Esophagus (tissue), 2 donors: ENCODE data around the gene PANK4. TPM values are rescaled to one million over a fixed set of nuclear protein-coding genes. Genes with fewer than 3 reads are reported as not detected.

ENCODE experiments used
- H3K27ac ChIP-seq, 2 donors: one replicate each; pipeline ENCODE4 v1.5.1; 2013; ENCODE audit warnings: low read depth in 2 of 2, mild to moderate bottlenecking in 2 of 2, inconsistent platforms in 1 of 2, low read length in 1 of 2, moderate library complexity in 1 of 2
- H3K27me3 ChIP-seq, 2 donors: one replicate each; pipeline ENCODE4 v1.6.1; 2013; ENCODE audit warnings: low read length in 2 of 2, control low read depth in 1 of 2, mild to moderate bottlenecking in 1 of 2; ENCODE audit not compliant: insufficient read depth in 2 of 2, control insufficient read depth in 1 of 2
- H3K36me3 ChIP-seq, 2 donors: one replicate each; pipeline ENCODE4 v1.6.1; 2013; ENCODE audit warnings: low read length in 1 of 2; ENCODE audit not compliant: control insufficient read depth in 2 of 2, insufficient read depth in 2 of 2
- H3K4me1 ChIP-seq, 2 donors: one replicate each; pipeline ENCODE4 v1.6.1; 2013; ENCODE audit warnings: low read length in 1 of 2; ENCODE audit not compliant: control insufficient read depth in 2 of 2, insufficient read depth in 2 of 2
- H3K4me3 ChIP-seq, 2 donors: one replicate each; pipeline ENCODE4 v1.5.1; 2013; ENCODE audit warnings: low read length in 2 of 2, mild to moderate bottlenecking in 2 of 2, low read depth in 1 of 2, moderate library complexity in 1 of 2
- H3K9me3 ChIP-seq, 2 donors: one replicate each; pipeline ENCODE4 v1.6.1; 2013; ENCODE audit warnings: mild to moderate bottlenecking in 2 of 2, low read depth in 1 of 2, low read length in 1 of 2, moderate library complexity in 1 of 2; ENCODE audit not compliant: control insufficient read depth in 2 of 2, insufficient read depth in 1 of 2
- WGBS, 2 donors: extraction: QIAGEN DNeasy Blood & Tissue Kit; methylation state at CpG; one replicate each; pipeline ENCODE4 v1.1.7; 2013; 5-methylcytosine and 5-hydroxymethylcytosine counted together
- polyA plus RNA-seq, 2 donors: library from polyadenylated mRNA; stranded (reverse); fragments of 200-250 nt; gene quantifications; one replicate each; pipeline ENCODE4 v1.2.3, GENCODE V29; 2013
- donor health status: healthy with polysubstance abuse.
- donor health status: Bipolar disorder and iron deficiency.

Gene PANK4
- polyA plus RNA-seq, 2 donors: 10.1 to 15.4 TPM

DNA sequence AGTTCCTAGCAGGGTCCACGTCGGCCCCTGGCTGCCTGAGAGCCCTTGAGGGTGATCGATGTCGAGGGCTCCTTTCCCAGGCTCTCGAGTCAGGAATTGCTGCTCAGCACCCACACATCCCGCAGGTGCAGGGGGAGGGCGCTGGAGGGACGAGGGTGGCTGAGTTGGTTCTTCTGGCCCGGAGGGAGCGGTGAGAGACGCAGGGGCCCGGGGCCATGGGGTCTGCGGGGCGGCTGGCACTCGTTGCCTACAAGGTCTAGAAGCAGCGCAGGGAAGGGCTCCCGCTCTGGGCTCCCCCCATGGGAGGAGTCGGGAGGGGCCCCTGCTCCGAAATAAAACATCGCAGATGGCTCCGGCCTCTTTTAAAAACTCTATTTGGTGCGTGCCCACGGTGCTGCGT lies 18.2 kb downstream of the PANK4 start:
- H3K4me3 ChIP-seq: no peak overlapping the region
- 82 to 86% methylated on average over 24 of the region's 24 CpGs for WGBS, 2 donors
- H3K4me1 ChIP-seq: no peaks in the 10 kb centered on the region
- H3K27me3 ChIP-seq: no peaks in the 10 kb centered on the region
- H3K36me3 ChIP-seq: peaks cover 15 to 47% of the 10 kb centered on the region in 2 donors
- H3K27ac ChIP-seq: no peak overlapping the region
- no peaks in the 10 kb centered on the region for H3K9me3 ChIP-seq

DNA sequence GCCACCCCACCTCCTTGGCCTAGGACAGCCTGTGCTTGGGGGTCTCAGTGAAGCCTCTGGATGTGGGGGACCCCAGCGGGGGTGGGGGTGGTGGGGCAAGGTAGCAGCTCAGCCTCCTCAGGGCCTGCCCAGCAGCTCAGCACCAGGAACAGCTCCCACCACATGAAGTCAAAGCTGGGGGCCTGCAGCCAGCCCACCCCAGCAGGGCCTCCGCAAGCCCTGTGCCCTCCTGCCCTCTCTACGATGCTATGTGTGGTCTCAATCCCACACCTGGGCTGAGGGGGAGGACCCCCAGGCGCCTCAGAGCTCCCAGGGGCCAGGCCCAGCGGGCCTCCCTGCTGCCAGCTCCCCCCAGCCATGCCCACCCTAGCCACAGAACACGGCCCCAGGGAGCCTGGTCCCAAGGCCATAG lies 18.6 kb downstream of the PANK4 start:
- H3K27ac ChIP-seq: no peak overlapping the region
- 88% methylated on average over 6 of the region's 6 CpGs for WGBS, 2 donors
- H3K27me3 ChIP-seq: no peaks in the 10 kb centered on the region
- H3K4me1 ChIP-seq: no peaks in the 10 kb centered on the region
- H3K36me3 ChIP-seq: peaks cover 13 to 43% of the 10 kb centered on the region in 2 donors
- H3K9me3 ChIP-seq: no peaks in the 10 kb centered on the region
- H3K4me3 ChIP-seq: no peak overlapping the region

GRCh38 chr1:2506901-2507565 lies 19.4 kb downstream of the PANK4 start:
- peaks cover 7 to 39% of the 10 kb centered on the region in 2 donors for H3K36me3 ChIP-seq

DNA sequence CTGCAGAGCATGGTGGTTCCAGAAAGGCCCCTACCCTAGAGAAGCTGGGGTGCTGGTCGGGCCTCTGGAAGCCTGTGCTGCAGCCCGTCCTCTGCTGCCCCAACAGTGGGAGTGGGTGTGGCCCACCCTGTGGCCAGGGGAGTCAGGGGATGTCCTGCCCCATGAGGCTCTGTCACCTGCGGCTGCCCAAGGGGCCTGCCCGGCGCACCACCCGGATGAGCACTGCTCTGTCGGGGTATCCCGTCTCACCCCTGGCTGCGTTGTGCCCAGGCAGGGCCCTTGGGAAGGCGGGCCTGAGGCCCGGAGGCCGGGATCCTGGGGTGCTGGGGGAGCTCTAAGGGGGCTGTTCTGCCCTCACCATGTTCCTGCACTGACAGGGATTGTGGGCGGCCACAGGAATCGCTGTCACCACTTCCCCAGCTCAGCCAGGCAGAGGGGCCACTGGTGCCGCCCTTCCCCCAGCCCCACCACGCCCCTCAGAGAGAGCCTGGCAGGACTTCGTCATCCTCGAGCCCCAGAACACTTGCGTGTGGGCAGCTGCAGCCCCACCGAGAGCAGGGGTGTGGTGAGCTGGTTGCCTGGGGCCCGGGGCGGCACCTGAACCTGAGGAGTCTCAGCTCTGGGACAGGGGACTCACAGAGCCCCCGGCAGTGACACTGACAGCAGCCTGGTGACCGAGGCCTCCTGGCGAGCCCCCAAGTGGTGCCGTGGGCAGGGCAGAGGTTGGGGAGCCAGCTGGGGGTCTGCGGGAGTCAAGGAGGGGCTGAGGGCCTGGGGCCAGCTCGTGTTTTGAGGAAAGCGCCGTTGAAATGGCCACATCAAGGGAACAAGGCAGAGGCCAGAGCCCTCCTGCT lies 20.2 kb downstream of the PANK4 start:
- H3K36me3 ChIP-seq: peaks cover 6 to 32% of the 10 kb centered on the region in 2 donors
- no peaks in the 10 kb centered on the region for H3K9me3 ChIP-seq
- H3K27ac ChIP-seq: no peak overlapping the region
- H3K4me1 ChIP-seq: no peaks in the 10 kb centered on the region
- no peak overlapping the region for H3K4me3 ChIP-seq
- H3K27me3 ChIP-seq: no peaks in the 10 kb centered on the region
- WGBS, 2 donors: 59% methylated on average over 30 of the region's 30 CpGs

More at GRCh38 chr1:2506901-2507565, 19.4 kb downstream of the PANK4 start:
- no peaks in the 10 kb centered on the region for H3K27me3 ChIP-seq
- H3K4me3 ChIP-seq: no peak overlapping the region
- H3K9me3 ChIP-seq: no peaks in the 10 kb centered on the region
- 54 to 72% methylated on average over 15 of the region's 15 CpGs for WGBS, 2 donors
- H3K4me1 ChIP-seq: no peaks in the 10 kb centered on the region
- H3K27ac ChIP-seq: no peak overlapping the region

GRCh38 chr1:2505461-2505994 lies 20.9 kb downstream of the PANK4 start:
- Histone ChIP-seq H3K36me3 (peaks cover 1 to 25% of the 10 kb centered on the region in 2 donors), H3K9me3 (no peaks in the 10 kb centered on the region), H3K27ac (no peak overlapping the region), H3K4me1 (no peaks in the 10 kb centered on the region), H3K27me3 (no peaks in the 10 kb centered on the region), H3K4me3 (no peak overlapping the region)
- 55 to 67% methylated on average over 21 of the region's 21 CpGs for WGBS, 2 donors

DNA sequence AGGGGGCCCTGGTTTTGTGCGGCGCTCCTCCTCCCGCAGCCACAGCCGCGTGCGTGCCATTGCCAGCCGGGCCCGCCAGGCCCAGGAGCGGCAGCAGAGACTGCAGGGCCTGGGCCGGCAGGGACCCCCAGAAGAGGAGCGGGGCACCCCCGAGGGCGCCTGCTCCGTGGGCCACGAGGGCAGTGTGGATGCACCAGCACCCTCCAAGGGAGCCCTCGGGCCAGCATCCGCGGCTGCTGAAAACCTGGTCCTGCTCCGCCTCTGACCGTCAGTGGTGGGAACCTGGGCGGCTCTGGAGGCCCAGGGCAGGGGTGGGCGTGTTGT lies 21.5 kb downstream of the PANK4 start:
- H3K4me1 ChIP-seq: no peaks in the 10 kb centered on the region
- H3K9me3 ChIP-seq: no peaks in the 10 kb centered on the region
- 46 to 55% methylated on average over 12 to 22 of the region's 22 CpGs for WGBS, 2 donors
- peaks cover 0 to 19% of the 10 kb centered on the region in 2 donors for H3K36me3 ChIP-seq
- H3K27ac ChIP-seq: no peak overlapping the region
- no peaks in the 10 kb centered on the region for H3K27me3 ChIP-seq
- no peak overlapping the region for H3K4me3 ChIP-seq

DNA sequence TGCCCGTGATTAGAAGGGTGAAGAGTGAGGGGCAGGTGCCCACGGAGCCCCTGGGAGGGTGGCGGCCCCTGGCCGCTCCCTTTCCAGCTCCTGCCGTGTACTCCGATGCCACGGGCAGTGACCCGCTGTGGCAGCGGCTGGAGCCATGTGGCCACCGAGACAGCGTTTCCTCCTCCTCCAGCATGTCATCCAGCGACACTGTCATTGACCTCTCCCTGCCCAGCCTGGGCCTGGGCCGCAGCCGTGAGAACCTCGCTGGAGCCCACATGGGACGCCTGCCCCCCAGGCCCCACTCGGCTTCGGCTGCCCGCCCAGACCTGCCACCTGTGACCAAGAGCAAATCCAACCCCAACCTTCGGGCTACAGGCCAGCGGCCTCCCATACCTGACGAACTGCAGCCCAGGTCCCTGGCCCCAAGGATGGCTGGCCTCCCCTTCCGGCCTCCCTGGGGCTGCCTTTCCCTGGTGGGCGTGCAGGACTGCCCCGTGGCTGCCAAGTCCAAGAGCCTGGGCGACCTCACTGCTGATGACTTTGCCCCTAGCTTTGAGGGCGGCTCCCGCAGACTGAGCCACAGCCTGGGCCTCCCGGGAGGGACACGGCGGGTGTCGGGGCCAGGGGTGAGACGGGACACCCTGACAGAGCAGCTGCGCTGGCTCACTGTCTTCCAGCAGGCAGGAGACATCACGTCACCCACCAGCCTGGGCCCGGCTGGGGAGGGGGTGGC lies 22.0 kb downstream of the PANK4 start:
- no peak overlapping the region for H3K4me3 ChIP-seq
- H3K9me3 ChIP-seq: no peaks in the 10 kb centered on the region
- H3K27me3 ChIP-seq: no peaks in the 10 kb centered on the region
- no peak overlapping the region for H3K27ac ChIP-seq
- peaks cover 0 to 14% of the 10 kb centered on the region in 2 donors for H3K36me3 ChIP-seq
- H3K4me1 ChIP-seq: no peaks in the 10 kb centered on the region
- 63 to 65% methylated on average over 32 to 36 of the region's 36 CpGs for WGBS, 2 donors

GRCh38 chr1:2503554-2504224 lies 22.7 kb downstream of the PANK4 start:
- H3K27me3 ChIP-seq: no peaks in the 10 kb centered on the region
- WGBS, 2 donors: 50 to 61% methylated on average over 42 of the region's 42 CpGs

More at GRCh38 chr1:2503554-2504224, 22.7 kb downstream of the PANK4 start:
- Histone ChIP-seq H3K9me3 (no peaks in the 10 kb centered on the region), H3K27ac (no peak overlapping the region), H3K4me1 (no peaks in the 10 kb centered on the region), H3K4me3 (no peak overlapping the region), H3K36me3 (peaks cover 0 to 10% of the 10 kb centered on the region in 2 donors)
